Measurements from ENCODE around the gene NTPCR. TPM values are rescaled to one million over a fixed set of nuclear protein-coding genes. Genes with fewer than 3 reads are reported as not detected.

NTPCR gene
- total RNA-seq, 2 experiments from 2014 or later, result 34.8 to 35.5 TPM

- POLR2A ChIA-PET, result no interaction called here
- CTCF ChIA-PET, result no interaction called here
Measured at GRCh38 chr1:232954594-232955365, 4.4 kb downstream of the NTPCR start.

GRCh38 chr1:232956081-232956480, 5.7 kb downstream of the NTPCR start:
- ChIA-PET POLR2A (no interaction called here), CTCF (no interaction called here)

GRCh38 chr1:232958067-232958466, 7.7 kb downstream of the NTPCR start:
- POLR2A ChIA-PET, result no interaction called here

GRCh38 chr1:232962761-232963745, 12.6 kb downstream of the NTPCR start:
- ChIA-PET POLR2A (no interaction called here), CTCF (no interaction called here)

More at GRCh38 chr1:232958067-232958466, 7.7 kb downstream of the NTPCR start:
- CTCF ChIA-PET, result no interaction called here

GRCh38 chr1:232964601-232965000, 14.2 kb downstream of the NTPCR start:
- CTCF ChIA-PET, result interaction anchor here (1.1 kb wide), 1 partner anchor 12 kb away, joined by 3 read pairs; no protein-coding TSS in a partner anchor

GRCh38 chr1:232965124-232965911, 14.9 kb downstream of the NTPCR start:
- CTCF ChIA-PET, result interaction anchor here (1.1 kb wide), 1 partner anchor 13 kb away, joined by 3 read pairs; no protein-coding TSS in a partner anchor
- POLR2A ChIA-PET, result interaction anchor here (0.6 kb wide), 1 partner anchor 875 kb away, joined by 3 read pairs; no protein-coding TSS in a partner anchor

More at GRCh38 chr1:232964601-232965000, 14.2 kb downstream of the NTPCR start:
- POLR2A ChIA-PET, result no interaction called here

- POLR2A ChIA-PET, result no interaction called here
- CTCF ChIA-PET, result no interaction called here
Measured at GRCh38 chr1:232965912-232966217, 15.5 kb downstream of the NTPCR start.

GRCh38 chr1:232966663-232967062, 16.3 kb downstream of the NTPCR start:
- POLR2A ChIA-PET, result no interaction called here
- CTCF ChIA-PET, result no interaction called here

GRCh38 chr1:232968391-232968790, 18.0 kb downstream of the NTPCR start:
- ChIA-PET POLR2A (no interaction called here), CTCF (no interaction called here)

- POLR2A ChIA-PET, result no interaction called here
- CTCF ChIA-PET, result no interaction called here
Measured at GRCh38 chr1:232968965-232969364, 18.6 kb downstream of the NTPCR start.

GRCh38 chr1:232969799-232970198, 19.4 kb downstream of the NTPCR start:
- POLR2A ChIA-PET, result no interaction called here
- CTCF ChIA-PET, result no interaction called here

- ChIA-PET CTCF (no interaction called here), POLR2A (no interaction called here)
Measured at GRCh38 chr1:232970508-232970907, 20.1 kb downstream of the NTPCR start.

GRCh38 chr1:232973652-232974611, 23.5 kb downstream of the NTPCR start:
- CTCF ChIA-PET, result interaction anchor here (1.0 kb wide), 1 partner anchor 21 kb away, joined by 3 read pairs; no protein-coding TSS in a partner anchor
- POLR2A ChIA-PET, result no interaction called here

- ChIA-PET POLR2A (no interaction called here), CTCF (interaction anchor here (1.0 kb wide), 1 partner anchor 22 kb away, joined by 3 read pairs; no protein-coding TSS in a partner anchor)
Measured at GRCh38 chr1:232974971-232975370, 24.6 kb downstream of the NTPCR start.

GRCh38 chr1:232978091-232978634, 27.8 kb downstream of the NTPCR start:
- POLR2A ChIA-PET, result no interaction called here

GRCh38 chr1:232978815-232979214, 28.4 kb downstream of the NTPCR start:
- ChIA-PET POLR2A (no interaction called here), CTCF (interaction anchor here (1.1 kb wide), 1 partner anchor 30 kb away, joined by 3 read pairs; no protein-coding TSS in a partner anchor)

More at GRCh38 chr1:232978091-232978634, 27.8 kb downstream of the NTPCR start:
- CTCF ChIA-PET, result no interaction called here

- CTCF ChIA-PET, result interaction anchor here (1.1 kb wide), 1 partner anchor 31 kb away, joined by 3 read pairs; no protein-coding TSS in a partner anchor
- POLR2A ChIA-PET, result no interaction called here
Measured at GRCh38 chr1:232979558-232979957, 29.1 kb downstream of the NTPCR start.

GRCh38 chr1:232980355-232980978, 30.1 kb downstream of the NTPCR start:
- CTCF ChIA-PET, result no interaction called here
- POLR2A ChIA-PET, result no interaction called here

Data from activated CD8-positive, alpha-beta memory T cell treated with anti-CD3 and anti-CD28 coated beads for 36 hours (primary cell).